Activated CD8-positive, alpha-beta memory T cell treated with anti-CD3 and anti-CD28 coated beads, Interleukin-2, amount 50 U/mL, for 48 hours (primary cell): ENCODE measurements around the gene COLEC12.

ENCODE experiments used
- DNase-seq: peaks from one replicate; pipeline ENCODE4 v3.0.0-alpha.2; 2020

Gene COLEC12

GRCh38 chr18:473802-474201 lies 26.7 kb downstream of the COLEC12 start:
- no peak for DNase-seq

DNA sequence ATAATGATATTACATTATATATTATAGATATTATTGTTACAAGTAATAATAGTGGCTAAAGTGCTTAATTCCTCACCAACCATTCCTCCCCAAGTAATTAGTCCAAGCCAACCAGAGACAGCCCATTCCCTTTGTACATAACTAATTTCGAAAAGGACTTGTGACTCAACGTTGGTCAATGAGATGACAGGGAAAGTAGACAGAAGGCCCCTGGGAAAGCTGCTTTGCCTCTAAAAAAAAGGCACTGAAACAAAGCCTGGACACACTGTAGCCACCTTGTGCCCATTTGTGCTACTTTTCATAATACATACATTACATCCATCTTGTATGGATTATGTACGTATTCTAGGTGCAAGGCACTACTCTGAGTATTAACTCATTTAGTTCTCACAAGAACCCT lies 28.8 kb downstream of the COLEC12 start:
- DNase-seq, result no peak

DNA sequence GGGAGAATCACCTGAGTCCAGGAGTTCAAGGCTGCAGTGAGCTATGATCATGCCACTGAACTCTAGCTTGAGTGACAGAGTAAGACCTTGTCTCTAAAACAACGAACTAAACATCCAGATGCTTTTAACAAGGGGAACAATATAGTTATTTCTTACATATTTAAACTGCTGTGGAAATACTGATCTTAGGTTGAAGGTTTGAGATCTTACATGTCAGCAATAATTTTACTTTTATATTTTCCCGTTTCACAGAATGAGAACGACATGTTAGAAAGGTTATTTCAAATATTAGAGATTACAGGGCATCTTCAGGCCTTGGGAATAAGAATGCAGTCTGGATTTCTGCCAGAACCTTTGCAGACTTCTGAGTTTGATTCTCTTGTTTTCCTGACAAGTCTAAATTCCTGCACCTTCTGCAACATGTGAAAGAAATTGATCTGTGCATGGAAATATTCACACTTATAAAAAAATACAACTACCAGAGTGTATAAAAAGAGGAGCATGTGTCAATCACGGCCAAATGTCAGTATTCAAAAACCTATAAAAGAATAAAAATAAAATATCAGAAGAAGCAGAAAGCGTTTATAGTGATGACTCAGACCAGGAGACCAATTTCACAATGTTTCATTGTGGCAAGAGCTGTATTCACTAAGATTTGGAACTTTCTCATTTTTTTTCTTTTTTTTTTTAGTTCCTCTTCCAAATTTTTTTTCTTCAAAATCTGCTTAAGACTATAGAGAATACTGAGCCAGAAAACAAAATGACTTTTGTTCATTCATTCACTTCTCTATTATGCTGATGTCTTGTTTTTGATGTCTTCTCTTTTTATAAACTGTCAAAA lies 29.6 kb downstream of the COLEC12 start:
- DNase-seq, result no peak

DNA sequence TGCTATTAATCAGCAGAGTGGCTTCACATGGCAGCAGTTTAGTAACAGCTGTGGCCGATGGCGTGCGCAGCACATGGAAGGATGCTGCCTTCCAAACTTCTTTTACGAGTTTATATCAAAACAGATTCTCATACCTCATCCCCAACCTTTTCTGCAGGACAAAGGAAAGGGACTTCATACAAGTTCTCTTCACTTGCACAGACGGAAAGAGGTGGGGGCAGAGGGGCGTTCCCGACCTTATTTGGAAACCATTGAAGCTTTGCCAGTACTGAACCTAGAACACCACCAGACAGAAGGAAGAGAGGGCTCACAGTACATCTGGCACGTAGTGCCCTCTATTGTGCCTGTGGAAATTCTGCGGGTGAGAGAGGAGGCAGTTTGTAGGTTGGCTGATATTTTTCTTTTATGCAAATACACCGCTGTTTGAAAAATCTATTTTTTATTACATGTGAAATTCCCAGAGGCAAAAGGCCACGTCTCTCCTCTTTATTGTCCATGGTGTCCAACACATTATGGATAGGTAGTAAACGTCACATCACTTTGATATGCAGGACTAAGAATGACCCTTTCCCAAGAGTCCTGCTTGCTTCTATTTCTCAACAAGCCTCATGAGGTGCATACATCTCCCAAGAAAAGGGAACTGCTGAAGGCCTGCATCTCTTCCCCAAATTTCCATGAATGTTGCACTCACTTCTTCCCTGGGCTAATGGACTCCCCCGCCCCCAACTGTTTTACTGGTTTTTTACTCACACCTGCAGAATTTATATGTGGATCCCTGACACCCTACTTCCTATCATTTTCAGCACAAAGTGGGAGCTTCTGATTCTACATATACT lies 31.3 kb downstream of the COLEC12 start:
- no peak for DNase-seq

DNA sequence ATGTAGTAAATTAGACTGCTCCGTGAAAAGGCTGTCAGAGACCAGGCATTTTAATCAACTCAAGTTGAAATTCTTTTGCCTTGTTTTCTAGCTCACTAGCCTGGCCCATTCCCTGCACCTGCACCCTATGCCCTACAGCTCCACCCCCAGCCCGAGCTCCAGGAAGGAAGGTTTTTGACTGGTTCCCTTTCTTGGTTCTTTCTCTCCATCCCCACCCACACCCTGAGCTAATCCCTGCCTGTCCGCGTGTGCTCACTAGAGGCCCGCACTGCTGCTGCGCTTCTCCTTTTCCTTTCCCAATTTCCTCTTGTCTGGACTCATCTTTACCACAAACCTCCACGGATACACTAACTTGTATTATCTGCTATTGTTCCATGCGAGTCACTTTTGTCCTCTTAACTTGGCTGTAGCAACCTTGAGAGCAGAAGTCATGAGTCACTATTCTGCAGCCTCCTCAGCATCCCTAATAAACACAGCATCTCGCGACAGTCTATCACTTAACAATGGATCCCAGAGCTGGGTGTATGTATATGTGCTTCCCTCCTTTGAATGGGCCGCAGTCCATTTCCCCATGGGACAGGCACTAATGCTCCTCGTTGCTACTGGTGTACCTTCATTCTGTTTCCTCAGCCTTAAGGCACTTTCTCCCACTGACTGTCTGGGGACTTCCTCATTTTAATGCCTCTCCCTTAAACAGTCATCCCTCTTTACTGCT lies 36.5 kb downstream of the COLEC12 start:
- DNase-seq, result no peak

- no peak for DNase-seq
Observed at GRCh38 chr18:463403-463802, 37.1 kb downstream of the COLEC12 start.

- DNase-seq, result no peak
Observed at GRCh38 chr18:461762-462161, 38.7 kb downstream of the COLEC12 start.

- DNase-seq, result no peak
Observed at GRCh38 chr18:460791-461190, 39.7 kb downstream of the COLEC12 start.

- no peak for DNase-seq
Observed at GRCh38 chr18:459814-460593, 40.5 kb downstream of the COLEC12 start.

- DNase-seq, result no peak
Observed at GRCh38 chr18:457521-458412, 42.7 kb downstream of the COLEC12 start.

DNA sequence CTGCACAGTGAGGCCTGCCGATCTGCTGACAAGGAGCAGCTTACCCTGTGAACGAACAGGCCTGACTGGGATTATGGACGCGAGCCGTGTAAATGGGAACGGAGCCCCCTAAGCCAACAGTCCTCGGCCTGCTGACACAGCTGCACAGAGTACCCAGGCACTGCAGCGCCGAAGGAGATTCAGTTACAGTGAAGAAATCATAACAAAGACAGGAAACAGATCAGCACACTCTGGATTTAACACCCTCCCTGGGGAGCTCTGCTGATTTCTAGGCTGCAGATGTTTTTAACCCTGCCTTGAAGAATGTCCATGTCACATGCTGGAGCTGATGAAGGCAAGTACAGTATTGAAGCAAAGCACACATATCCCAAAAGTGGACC lies 43.4 kb downstream of the COLEC12 start:
- DNase-seq, result no peak

- no peak for DNase-seq
Observed at GRCh38 chr18:456361-457139, 44.0 kb downstream of the COLEC12 start.

DNA sequence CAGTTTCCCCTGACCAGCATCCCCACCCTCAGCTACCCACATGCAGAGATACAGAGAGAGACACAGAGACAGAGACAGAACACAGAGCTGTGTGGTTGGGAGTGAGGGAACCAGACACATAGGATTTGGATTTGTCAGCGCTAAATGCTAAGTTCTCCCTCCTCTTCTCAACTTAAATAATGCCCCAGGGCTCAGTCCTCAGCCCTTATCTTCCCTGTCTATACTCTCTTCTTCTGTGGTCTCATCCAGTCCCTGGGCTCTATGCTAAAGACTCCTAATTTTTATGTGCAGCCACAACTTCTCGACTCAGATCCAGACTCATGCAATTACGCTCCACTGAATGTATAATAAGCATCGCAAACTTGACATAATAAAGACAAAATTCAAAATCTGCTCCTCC lies 47.1 kb downstream of the COLEC12 start:
- DNase-seq, result no peak

- no peak for DNase-seq
Observed at GRCh38 chr18:452816-453215, 47.7 kb downstream of the COLEC12 start.

GRCh38 chr18:449374-449773 lies 51.1 kb downstream of the COLEC12 start:
- no peak for DNase-seq

GRCh38 chr18:448116-448790 lies 52.2 kb downstream of the COLEC12 start:
- no peak for DNase-seq

GRCh38 chr18:446941-447560 lies 53.5 kb downstream of the COLEC12 start:
- no peak for DNase-seq

GRCh38 chr18:445055-445454 lies 55.4 kb downstream of the COLEC12 start:
- DNase-seq, result no peak

GRCh38 chr18:438571-438970 lies 61.9 kb downstream of the COLEC12 start:
- no peak for DNase-seq

- DNase-seq, result no peak
Observed at GRCh38 chr18:435940-436339, 64.6 kb downstream of the COLEC12 start.
